GM12878 (cell line): ENCODE results near the gene SHISA3. TPM values are rescaled to one million over a fixed set of nuclear protein-coding genes. Genes with fewer than 3 reads are reported as not detected.

ENCODE experiments used
- ATAC-seq: fragments of 200-7000 bp; cut with Tn5 transposase; 3 replicates; pipeline ENCODE4 v1.9.1; 2020; ENCODE audit warnings: mild to moderate bottlenecking, moderate library complexity
- Bru-seq: library from RNA; stranded (reverse); fragments of 400-500 nt; gene quantifications from one replicate; lab custom pipeline; 2021; lab: Mats Ljungman, UMichigan
- BruChase-seq, 2 experiments: library from RNA; stranded (reverse); fragments of 400-500 nt; gene quantifications; one replicate each; lab custom pipeline; 2021; lab: Mats Ljungman, UMichigan
- BruUV-seq: library from RNA; stranded (reverse); fragments of 400-500 nt; replicated peaks from 2 replicates; lab custom pipeline; 2021; lab: Mats Ljungman, UMichigan
- CTCF ChIA-PET: fragments of 300-600 bp; sonication (Branson Sonifier 250); formaldehyde crosslinking; extraction: SDS; loops from one replicate; lab custom pipeline; 2021; ENCODE audit warnings: inconsistent platforms; lab: Yijun Ruan, JAX
- POLR2A ChIA-PET: fragments of 350-600 bp; formaldehyde crosslinking; extraction: SDS; loops from one replicate; lab custom pipeline; 2021; ENCODE audit warnings: inconsistent platforms; lab: Charles Lee
- RAD21 ChIA-PET: fragments of 300-600 bp; sonication (Branson Sonifier 250); formaldehyde crosslinking; loops from one replicate; lab custom pipeline; 2023; ENCODE audit warnings: antibody characterized with exemption; ENCODE audit not compliant: unreplicated experiment; lab: Charles Lee
- SMC1A ChIA-PET: fragments of 300-600 bp; sonication (Branson Sonifier 250); formaldehyde crosslinking; loops from one replicate; lab custom pipeline; 2023; ENCODE audit not compliant: unreplicated experiment, uncharacterized antibody; lab: Charles Lee
- DNase-seq: peaks from one replicate; pipeline ENCODE4 v3.0.0-alpha.2; 2011; ENCODE audit warnings: low read depth, low spot score
- FAIRE-seq: peaks from 3 replicates; lab custom pipeline; 2011; peaks lifted over from hg19 to GRCh38; lab: Jason Lieb, UNC
- H2AFZ ChIP-seq: 2 replicates; pipeline ENCODE4 v1.6.0; 2011; ENCODE audit warnings: low read depth, low read length, control low read depth; ENCODE audit not compliant: control insufficient read depth
- H3K27ac ChIP-seq: 2 replicates; pipeline ENCODE4 v1.5.1; 2011; ENCODE audit warnings: control low read depth; ENCODE audit not compliant: control insufficient read depth, insufficient read depth
- H3K27me3 ChIP-seq, 2 experiments: replicated peaks in 1 of 2; 2 replicates each; pipeline versions ENCODE4 v1.6.0 to v1.6.1; 2011; ENCODE audit warnings: low read length in 1 of 2; ENCODE audit not compliant: control insufficient read depth in 2 of 2, insufficient read depth in 2 of 2
- H3K36me3 ChIP-seq, 2 experiments: 2 replicates each; pipeline ENCODE4 v1.5.1; 2011; ENCODE audit warnings: low read length in 1 of 2; ENCODE audit not compliant: control insufficient read depth in 2 of 2, insufficient read depth in 2 of 2
- H3K4me1 ChIP-seq: 2 replicates; pipeline ENCODE4 v1.6.1; 2011; ENCODE audit warnings: mild to moderate bottlenecking, low read length, moderate library complexity, mixed read lengths; ENCODE audit not compliant: control insufficient read depth, insufficient read depth
- H3K4me2 ChIP-seq: 2 replicates; pipeline ENCODE4 v1.6.0; 2011; ENCODE audit warnings: control low read depth; ENCODE audit not compliant: control insufficient read depth, insufficient read depth
- H3K4me3 ChIP-seq: fragments of 200-600 bp; sonication (generic); 2 replicates; pipeline ENCODE4 v1.5.1; 2016
- H3K79me2 ChIP-seq: 2 replicates; pipeline ENCODE4 v1.6.0; 2011; ENCODE audit warnings: low read length; ENCODE audit not compliant: control insufficient read depth, insufficient read depth
- H3K9ac ChIP-seq: 2 replicates; pipeline ENCODE4 v1.8.0; 2011; ENCODE audit warnings: low read length, control low read depth, mixed read lengths; ENCODE audit not compliant: control insufficient read depth, insufficient read depth
- H3K9me3 ChIP-seq: replicated peaks from 3 replicates; pipeline ENCODE4 v1.5.1; 2011; ENCODE audit warnings: mild to moderate bottlenecking, low read length; ENCODE audit not compliant: control insufficient read depth, insufficient read depth
- H4K20me1 ChIP-seq: 2 replicates; pipeline ENCODE4 v1.6.0; 2011; ENCODE audit not compliant: control insufficient read depth, insufficient read depth
- CREB1 ChIP-seq: IDR thresholded peaks from 2 replicates; pipeline ENCODE4 v1.6.1; 2012; ENCODE audit warnings: low read depth, mild to moderate bottlenecking, inconsistent platforms
- CREM ChIP-seq: IDR thresholded peaks from 2 replicates; pipeline ENCODE4 v1.6.1; 2014; ENCODE audit warnings: antibody characterized with exemption, low read depth
- ESRRA ChIP-seq: IDR thresholded peaks from 2 replicates; pipeline ENCODE4 v1.6.1; 2012; ENCODE audit warnings: mild to moderate bottlenecking, low read length, improper control_type of control experiment
- TARDBP ChIP-seq: IDR thresholded peaks from 2 replicates; pipeline ENCODE4 v1.6.1; 2016; ENCODE audit warnings: borderline replicate concordance
- WGBS: methylation state at CpG from one replicate; pipeline ENCODE4 v1.1.6; 2016; ENCODE audit warnings: low lambda C conversion rate; ENCODE audit not compliant: insufficient replicate concordance, insufficient coverage; ENCODE audit errors: missing lambda C conversion rate; 5-methylcytosine and 5-hydroxymethylcytosine counted together
- in situ Hi-C: fragments of 300-500 bp; cut with MboI; formaldehyde crosslinking; loops from 9 replicates; pipeline ENCODE4 v1.14.3; 2018; ENCODE audit warnings: mixed read lengths
- intact Hi-C: fragments of 100-400 bp; cut with micrococcal nuclease; formaldehyde crosslinking; loops from one replicate; pipeline ENCODE4 v1.14.2; 2022; ENCODE audit not compliant: unreplicated experiment
- long read RNA-seq, 2 experiments: library from polyadenylated mRNA; unstranded; transcript quantifications; one replicate each; pipeline ENCODE4 v2.0.0, GENCODE V29; 2019 to 2020
- polyA minus RNA-seq, 3 experiments: library from RNA; depleted of rRNA, polyadenylated mRNA; stranded (reverse); fragments of >200 nt; gene quantifications; 2 replicates each; pipeline ENCODE4 v1.2.3, GENCODE V29; 2011
- polyA plus RNA-seq, 11 experiments: library from polyadenylated mRNA; depleted of rRNA in 4 of 11; unstranded in 6 of 11; stranded (reverse) in 5 of 11; fragments of >200 nt; fragmentation: Nextera tagmentation in 4 of 11; fragmentation: Illumina TruSeq in 1 of 11; extraction: Ambion mirVana in 4 of 11; extraction: Trizol in 1 of 11; gene quantifications; 1 replicate in 1 of 11; 2 replicates in 10 of 11; pipeline versions ENCODE4 v1.2.1 to v1.2.3, GENCODE V29; 2011 to 2016; ENCODE audit warnings: inconsistent platforms in 2 of 11, missing spikeins in 2 of 11, low read depth in 1 of 11
- total RNA-seq, 4 experiments: library from RNA; depleted of rRNA in 3 of 4; stranded (reverse); fragments of >200 nt in 3 of 4; fragmentation: Illumina TruSeq in 1 of 4; extraction: Trizol in 1 of 4; gene quantifications; 2 replicates each; pipeline versions ENCODE4 v1.2.1 to v1.2.3, GENCODE V29; 2013 to 2021
- TF ChIP-seq, protein P1 (sequence below): fragments of 450-650 bp; IDR thresholded peaks from 2 replicates; pipeline ENCODE4 v1.6.1; 2016; ENCODE audit warnings: mild to moderate bottlenecking, moderate library complexity, borderline replicate concordance

The SHISA3 gene
- total RNA-seq (2013; cell fraction: nucleolus; rRNA removed) = 0.19 TPM in 1 of 2 replicates, not detected in the other
- total RNA-seq (2014; rRNA removed) = 4.4 and 4.9 TPM in 2 replicates
- total RNA-seq (2014; rRNA removed; fragmentation: Illumina TruSeq; extraction: Trizol) = 3.9 TPM in 2 replicates
- total RNA-seq (2021) = 6.3 and 6.6 TPM in 2 replicates
- polyA plus RNA-seq (2011; ENCODE audit: low read depth) = 1.4 TPM
- 0.03 TPM in 1 of 2 replicates, not detected in the other for polyA plus RNA-seq (2011; rRNA removed)
- polyA plus RNA-seq (2011; cell fraction: cytosol; rRNA removed) = 0.04 TPM in 1 of 2 replicates, not detected in the other
- not detected in 2 replicates for polyA plus RNA-seq (2011; cell fraction: nucleus; rRNA removed)
- polyA plus RNA-seq (2012) = 3.8 and 3.9 TPM in 2 replicates
- 3.7 and 4.1 TPM in 2 replicates for polyA plus RNA-seq (2014; fragmentation: Illumina TruSeq; extraction: Trizol)
- 1 to 10 TPM; 1.9 to 4.6 TPM for polyA plus RNA-seq (2014; fragmentation: Nextera tagmentation; extraction: Ambion mirVana)
- 5.5 and 7.2 TPM in 2 replicates for polyA plus RNA-seq (2014; rRNA removed)
- 1 to 10 TPM; 3.9 to 4.9 TPM for polyA plus RNA-seq (2016; fragmentation: Nextera tagmentation; extraction: Ambion mirVana)
- not detected in 2 replicates for polyA minus RNA-seq (2011; rRNA and poly(A)+ RNA removed)
- polyA minus RNA-seq (2011; cell fraction: cytosol; rRNA and poly(A)+ RNA removed) = not detected in 2 replicates
- not detected in 2 replicates for polyA minus RNA-seq (2011; cell fraction: nucleus; rRNA and poly(A)+ RNA removed)
- Bru-seq, nascent RNA = percentile 15 among the genes with signal in this experiment
- percentile 13 among the genes with signal in this experiment for BruChase-seq, experiment 1, labeled RNA remaining after a 6-hour chase
- percentile 18 among the genes with signal in this experiment for BruChase-seq, experiment 2, labeled RNA remaining after a 2-hour chase
- long read RNA-seq, experiment 1 = 0 reads
- long read RNA-seq, experiment 2 = 0 reads

DNA sequence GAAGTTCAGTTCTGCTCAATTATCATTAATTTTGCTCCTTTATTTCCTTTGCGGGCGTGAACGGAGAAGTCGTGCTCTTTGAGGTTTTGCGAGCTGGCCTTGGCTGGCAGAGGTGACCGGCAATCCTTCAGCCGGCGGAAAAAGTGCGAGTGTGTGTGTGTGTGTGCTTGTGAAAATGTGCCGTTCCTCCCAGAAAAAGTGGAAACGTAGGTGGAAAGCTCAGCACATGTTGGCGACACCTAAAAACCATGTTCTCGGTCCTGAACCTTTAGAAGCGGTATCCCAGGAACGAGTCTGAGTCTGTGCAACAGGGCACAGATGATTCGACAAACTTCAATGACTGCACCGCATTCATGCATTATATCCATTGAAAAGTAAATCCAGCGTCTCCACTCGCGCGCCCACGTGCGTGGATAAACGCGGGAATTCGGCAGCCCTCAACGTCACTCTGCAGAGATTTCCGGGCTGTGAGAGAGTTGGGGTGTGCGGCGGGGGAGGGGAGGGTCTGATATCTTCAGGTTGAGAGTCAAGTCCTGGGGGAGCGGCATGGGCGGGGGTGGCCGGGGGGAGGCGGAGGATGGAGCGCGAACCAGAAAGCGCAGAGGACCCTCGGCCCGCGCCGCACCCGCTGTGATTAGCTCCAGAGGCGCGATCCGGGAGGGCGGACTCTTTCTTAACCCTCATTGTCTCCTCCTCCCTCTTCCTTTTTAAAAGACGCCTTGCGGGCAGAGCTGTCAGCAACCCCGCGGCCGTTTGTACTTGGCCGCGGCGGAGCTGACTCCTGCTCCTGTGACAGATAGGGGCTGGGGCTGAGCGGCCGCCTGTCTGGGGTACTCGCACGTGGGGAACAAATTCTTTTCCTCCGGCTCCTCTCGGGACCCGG, at the start of gene SHISA3:
SHISA3 (plus strand) TSS at position 737 of the 883 bp plus-strand sequence. CDS start 569 bp downstream, outside the sequence.
- H3K27ac ChIP-seq = no peak within 1 kb of the TSS
- no peaks in the 10 kb centered on the region for H3K79me2 ChIP-seq
- H3K9me3 ChIP-seq = no peaks in the 10 kb centered on the region
- H2AFZ ChIP-seq = peak within 1 kb of the TSS; percentile 54
- ChIA-PET RAD21 (interaction anchor here (1.4 to 1.5 kb wide), 2 partner anchors 23 to 122 kb away, joined by 3 read pairs; no protein-coding TSS in a partner anchor), SMC1A (interaction anchor here (1.2 to 2.4 kb wide), 4 partner anchors 11 to 123 kb away, joined by 3 to 7 read pairs (median 5); no protein-coding TSS in a partner anchor), CTCF (interaction anchor here (0.6 to 2.3 kb wide), 4 partner anchors 23 to 194 kb away, joined by 3 to 10 read pairs (median 3); no protein-coding TSS in a partner anchor), POLR2A (no interaction called here)
- WGBS = 12% methylated on average over 55 of the region's 61 CpGs
- H3K27me3 ChIP-seq = peaks cover 2 to 10% of the 10 kb centered on the region in 2 experiments
- H3K4me3 ChIP-seq = peak within 1 kb of the TSS; percentile 83
- in situ Hi-C loops = no loop called here
- ATAC-seq = peak; percentile 52
- H3K4me2 ChIP-seq = peak within 1 kb of the TSS; percentile 85
- FAIRE-seq = no peak
- H3K36me3 ChIP-seq = no peaks in the 10 kb centered on the region
- no TSS peak for BruUV-seq
- no peaks in the 10 kb centered on the region for H4K20me1 ChIP-seq
- H3K4me1 ChIP-seq = peaks cover 16% of the 10 kb centered on the region
- intact Hi-C loops = loop anchor here (10.0 kb wide), 1 partner anchor 468 kb away; no protein-coding TSS in a partner anchor
- DNase-seq = no peak
- peak; percentile 14; the same call in 1 of the 2 replicates for TF ChIP-seq CREB1
- TF ChIP-seq CREM = peak; percentile 18; the same call in 1 of the 2 replicates
- TF ChIP-seq, protein P1, sequence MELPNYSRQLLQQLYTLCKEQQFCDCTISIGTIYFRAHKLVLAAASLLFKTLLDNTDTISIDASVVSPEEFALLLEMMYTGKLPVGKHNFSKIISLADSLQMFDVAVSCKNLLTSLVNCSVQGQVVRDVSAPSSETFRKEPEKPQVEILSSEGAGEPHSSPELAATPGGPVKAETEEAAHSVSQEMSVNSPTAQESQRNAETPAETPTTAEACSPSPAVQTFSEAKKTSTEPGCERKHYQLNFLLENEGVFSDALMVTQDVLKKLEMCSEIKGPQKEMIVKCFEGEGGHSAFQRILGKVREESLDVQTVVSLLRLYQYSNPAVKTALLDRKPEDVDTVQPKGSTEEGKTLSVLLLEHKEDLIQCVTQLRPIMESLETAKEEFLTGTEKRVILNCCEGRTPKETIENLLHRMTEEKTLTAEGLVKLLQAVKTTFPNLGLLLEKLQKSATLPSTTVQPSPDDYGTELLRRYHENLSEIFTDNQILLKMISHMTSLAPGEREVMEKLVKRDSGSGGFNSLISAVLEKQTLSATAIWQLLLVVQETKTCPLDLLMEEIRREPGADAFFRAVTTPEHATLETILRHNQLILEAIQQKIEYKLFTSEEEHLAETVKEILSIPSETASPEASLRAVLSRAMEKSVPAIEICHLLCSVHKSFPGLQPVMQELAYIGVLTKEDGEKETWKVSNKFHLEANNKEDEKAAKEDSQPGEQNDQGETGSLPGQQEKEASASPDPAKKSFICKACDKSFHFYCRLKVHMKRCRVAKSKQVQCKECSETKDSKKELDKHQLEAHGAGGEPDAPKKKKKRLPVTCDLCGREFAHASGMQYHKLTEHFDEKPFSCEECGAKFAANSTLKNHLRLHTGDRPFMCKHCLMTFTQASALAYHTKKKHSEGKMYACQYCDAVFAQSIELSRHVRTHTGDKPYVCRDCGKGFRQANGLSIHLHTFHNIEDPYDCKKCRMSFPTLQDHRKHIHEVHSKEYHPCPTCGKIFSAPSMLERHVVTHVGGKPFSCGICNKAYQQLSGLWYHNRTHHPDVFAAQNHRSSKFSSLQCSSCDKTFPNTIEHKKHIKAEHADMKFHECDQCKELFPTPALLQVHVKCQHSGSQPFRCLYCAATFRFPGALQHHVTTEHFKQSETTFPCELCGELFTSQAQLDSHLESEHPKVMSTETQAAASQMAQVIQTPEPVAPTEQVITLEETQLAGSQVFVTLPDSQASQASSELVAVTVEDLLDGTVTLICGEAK = no peak
- no peak for TF ChIP-seq ESRRA
- TF ChIP-seq TARDBP = no peak
- H3K9ac ChIP-seq = peak within 1 kb of the TSS; percentile 42
